Measurements from ENCODE around the gene DCUN1D5. TPM values are rescaled to one million over a fixed set of nuclear protein-coding genes. Genes with fewer than 3 reads are reported as not detected.

Gene DCUN1D5
- total and polyA plus RNA-seq, 9 of the 15 experiments (the other 6 are each of a cell fraction or from before 2014, with no cell fraction given), result 38.4 to 242 (median 115) TPM

DNA sequence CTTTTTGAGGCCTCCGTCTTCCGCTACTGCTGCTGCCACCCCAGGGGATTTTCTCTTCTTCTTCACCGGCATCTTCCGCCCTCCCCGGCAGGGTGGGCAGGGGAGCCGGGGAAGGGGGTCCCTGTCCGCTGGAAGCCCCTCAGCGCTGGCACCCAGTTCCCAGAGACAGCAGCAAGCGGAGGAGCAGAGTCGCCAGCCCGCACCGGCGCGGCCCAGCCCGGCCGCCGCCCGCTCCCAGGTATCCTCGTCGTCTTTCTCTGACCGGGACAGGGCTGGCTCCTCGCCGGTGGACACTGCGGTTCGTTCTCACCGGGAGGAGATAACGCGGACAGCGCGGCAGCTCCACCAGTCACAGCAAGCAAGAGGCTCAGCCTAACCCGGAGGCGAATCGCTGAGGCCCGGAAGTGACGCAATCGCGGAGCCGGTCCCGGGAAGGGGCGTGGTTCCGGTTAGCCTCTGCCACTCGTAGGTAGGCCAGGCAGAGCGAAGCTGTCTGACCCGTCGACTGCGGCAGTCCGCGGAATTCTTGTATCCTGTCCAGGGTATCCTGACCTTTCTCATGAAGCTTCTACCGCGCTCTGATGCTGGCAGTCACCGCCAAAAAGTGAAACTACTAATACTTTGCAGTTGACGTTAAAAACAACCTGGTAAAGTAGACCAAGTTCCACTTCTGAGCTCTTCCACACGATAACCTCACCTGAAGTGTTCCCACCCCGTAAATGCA is at the start of gene DCUN1D5 (continued):
- TF ChIP-seq, protein P1, sequence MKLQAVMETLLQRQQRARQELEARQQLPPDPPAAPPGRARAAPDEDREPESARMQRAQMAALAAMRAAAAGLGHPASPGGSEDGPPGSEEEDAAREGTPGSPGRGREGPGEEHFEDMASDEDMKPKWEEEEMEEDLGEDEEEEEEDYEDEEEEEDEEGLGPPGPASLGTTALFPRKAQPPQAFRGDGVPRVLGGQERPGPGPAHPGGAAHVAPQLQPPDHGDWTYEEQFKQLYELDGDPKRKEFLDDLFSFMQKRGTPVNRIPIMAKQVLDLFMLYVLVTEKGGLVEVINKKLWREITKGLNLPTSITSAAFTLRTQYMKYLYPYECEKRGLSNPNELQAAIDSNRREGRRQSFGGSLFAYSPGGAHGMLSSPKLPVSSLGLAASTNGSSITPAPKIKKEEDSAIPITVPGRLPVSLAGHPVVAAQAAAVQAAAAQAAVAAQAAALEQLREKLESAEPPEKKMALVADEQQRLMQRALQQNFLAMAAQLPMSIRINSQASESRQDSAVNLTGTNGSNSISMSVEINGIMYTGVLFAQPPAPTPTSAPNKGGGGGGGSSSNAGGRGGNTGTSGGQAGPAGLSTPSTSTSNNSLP (IDR thresholded peaks at IDR 0.05; ENCODE audit: borderline replicate concordance, low read depth, low read length), result no peak
- peak; percentile 21; the same call in 1 of the 2 replicates for TF ChIP-seq SOX6 (IDR thresholded peaks at IDR 0.05)
- no peak; a peak in 1 of 4 replicates for TF ChIP-seq FOXK2 (conservative IDR thresholded peaks at IDR 0.05 in 1 of 2, IDR thresholded peaks at IDR 0.05 in 1 of 2; ENCODE audit: low read depth in 2 of 2)
- TF ChIP-seq, protein P2, sequence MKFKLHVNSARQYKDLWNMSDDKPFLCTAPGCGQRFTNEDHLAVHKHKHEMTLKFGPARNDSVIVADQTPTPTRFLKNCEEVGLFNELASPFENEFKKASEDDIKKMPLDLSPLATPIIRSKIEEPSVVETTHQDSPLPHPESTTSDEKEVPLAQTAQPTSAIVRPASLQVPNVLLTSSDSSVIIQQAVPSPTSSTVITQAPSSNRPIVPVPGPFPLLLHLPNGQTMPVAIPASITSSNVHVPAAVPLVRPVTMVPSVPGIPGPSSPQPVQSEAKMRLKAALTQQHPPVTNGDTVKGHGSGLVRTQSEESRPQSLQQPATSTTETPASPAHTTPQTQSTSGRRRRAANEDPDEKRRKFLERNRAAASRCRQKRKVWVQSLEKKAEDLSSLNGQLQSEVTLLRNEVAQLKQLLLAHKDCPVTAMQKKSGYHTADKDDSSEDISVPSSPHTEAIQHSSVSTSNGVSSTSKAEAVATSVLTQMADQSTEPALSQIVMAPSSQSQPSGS (CRISPR knock-in tag; IDR thresholded peaks at IDR 0.05), result peak; percentile 73
- TF ChIP-seq YBX1 (IDR thresholded peaks at IDR 0.05), result no peak
- TF ChIP-seq HNRNPUL1 (IDR thresholded peaks at IDR 0.05; ENCODE audit: low read length), result no peak
- TF ChIP-seq HDAC6 (IDR thresholded peaks at IDR 0.05; ENCODE audit: low read depth, low read length), result no peak
- TF ChIP-seq, protein P3, sequence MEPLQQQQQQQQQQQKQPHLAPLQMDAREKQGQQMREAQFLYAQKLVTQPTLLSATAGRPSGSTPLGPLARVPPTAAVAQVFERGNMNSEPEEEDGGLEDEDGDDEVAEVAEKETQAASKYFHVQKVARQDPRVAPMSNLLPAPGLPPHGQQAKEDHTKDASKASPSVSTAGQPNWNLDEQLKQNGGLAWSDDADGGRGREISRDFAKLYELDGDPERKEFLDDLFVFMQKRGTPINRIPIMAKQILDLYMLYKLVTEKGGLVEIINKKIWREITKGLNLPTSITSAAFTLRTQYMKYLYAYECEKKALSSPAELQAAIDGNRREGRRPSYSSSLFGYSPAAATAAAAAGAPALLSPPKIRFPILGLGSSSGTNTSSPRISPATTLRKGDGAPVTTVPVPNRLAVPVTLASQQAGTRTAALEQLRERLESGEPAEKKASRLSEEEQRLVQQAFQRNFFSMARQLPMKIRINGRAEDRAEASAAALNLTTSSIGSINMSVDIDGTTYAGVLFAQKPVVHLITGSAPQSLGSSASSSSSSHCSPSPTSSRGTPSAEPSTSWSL (CRISPR knock-in tag; IDR thresholded peaks at IDR 0.05; ENCODE audit: borderline replicate concordance), result 0 out of 2 replicates have a peak, but pooled peaks have one; percentile 4
- peak; percentile 92 for TF ChIP-seq JUND (IDR thresholded peaks at IDR 0.05; ENCODE audit: borderline replicate concordance, low read depth, low read length)
- peak; percentile 78; the same call in 2 of the 3 replicates for TF ChIP-seq JUND (tag; IDR thresholded peaks at IDR 0.05; ENCODE audit: borderline replicate concordance, low read depth, low read length)
- no peak for TF ChIP-seq HMG20A (CRISPR knock-in tag; conservative IDR thresholded peaks at IDR 0.05)
- no peak for TF ChIP-seq ZNF57 (CRISPR knock-in tag; IDR thresholded peaks at IDR 0.05)
- peak; percentile 55 for TF ChIP-seq NFYB (IDR thresholded peaks at IDR 0.05; ENCODE audit: extremely low read depth, insufficient read length)
- TF ChIP-seq NR4A1 (CRISPR knock-in tag; IDR thresholded peaks at IDR 0.05), result no peak
- TF ChIP-seq NR4A1 (tag; IDR thresholded peaks at IDR 0.05), result no peak
- no peak for TF ChIP-seq NCOA2 (IDR thresholded peaks at IDR 0.05; ENCODE audit: partially characterized antibody in 2 of 2)
- TF ChIP-seq, protein P4, sequence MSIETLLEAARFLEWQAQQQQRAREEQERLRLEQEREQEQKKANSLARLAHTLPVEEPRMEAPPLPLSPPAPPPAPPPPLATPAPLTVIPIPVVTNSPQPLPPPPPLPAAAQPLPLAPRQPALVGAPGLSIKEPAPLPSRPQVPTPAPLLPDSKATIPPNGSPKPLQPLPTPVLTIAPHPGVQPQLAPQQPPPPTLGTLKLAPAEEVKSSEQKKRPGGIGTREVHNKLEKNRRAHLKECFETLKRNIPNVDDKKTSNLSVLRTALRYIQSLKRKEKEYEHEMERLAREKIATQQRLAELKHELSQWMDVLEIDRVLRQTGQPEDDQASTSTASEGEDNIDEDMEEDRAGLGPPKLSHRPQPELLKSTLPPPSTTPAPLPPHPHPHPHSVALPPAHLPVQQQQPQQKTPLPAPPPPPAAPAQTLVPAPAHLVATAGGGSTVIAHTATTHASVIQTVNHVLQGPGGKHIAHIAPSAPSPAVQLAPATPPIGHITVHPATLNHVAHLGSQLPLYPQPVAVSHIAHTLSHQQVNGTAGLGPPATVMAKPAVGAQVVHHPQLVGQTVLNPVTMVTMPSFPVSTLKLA (conservative IDR thresholded peaks at IDR 0.05), result peak; percentile 40 to 75
- TF ChIP-seq MAFG (tag; conservative IDR thresholded peaks at IDR 0.05), result 0 out of 2 replicates have a peak, but pooled peaks have one; percentile 30
- peak; percentile 83 for TF ChIP-seq MTA3 (IDR thresholded peaks at IDR 0.05; ENCODE audit: borderline replicate concordance)
